HG03066 (cell line): ENCODE data around the gene TIPARP.

ENCODE experiments used
- ATAC-seq: cut with Tn5 transposase; IDR thresholded peaks from one replicate; pipeline ENCODE4 v1.9.1; 2021; ENCODE audit warnings: low read depth; ENCODE audit not compliant: unreplicated experiment

Gene TIPARP

DNA sequence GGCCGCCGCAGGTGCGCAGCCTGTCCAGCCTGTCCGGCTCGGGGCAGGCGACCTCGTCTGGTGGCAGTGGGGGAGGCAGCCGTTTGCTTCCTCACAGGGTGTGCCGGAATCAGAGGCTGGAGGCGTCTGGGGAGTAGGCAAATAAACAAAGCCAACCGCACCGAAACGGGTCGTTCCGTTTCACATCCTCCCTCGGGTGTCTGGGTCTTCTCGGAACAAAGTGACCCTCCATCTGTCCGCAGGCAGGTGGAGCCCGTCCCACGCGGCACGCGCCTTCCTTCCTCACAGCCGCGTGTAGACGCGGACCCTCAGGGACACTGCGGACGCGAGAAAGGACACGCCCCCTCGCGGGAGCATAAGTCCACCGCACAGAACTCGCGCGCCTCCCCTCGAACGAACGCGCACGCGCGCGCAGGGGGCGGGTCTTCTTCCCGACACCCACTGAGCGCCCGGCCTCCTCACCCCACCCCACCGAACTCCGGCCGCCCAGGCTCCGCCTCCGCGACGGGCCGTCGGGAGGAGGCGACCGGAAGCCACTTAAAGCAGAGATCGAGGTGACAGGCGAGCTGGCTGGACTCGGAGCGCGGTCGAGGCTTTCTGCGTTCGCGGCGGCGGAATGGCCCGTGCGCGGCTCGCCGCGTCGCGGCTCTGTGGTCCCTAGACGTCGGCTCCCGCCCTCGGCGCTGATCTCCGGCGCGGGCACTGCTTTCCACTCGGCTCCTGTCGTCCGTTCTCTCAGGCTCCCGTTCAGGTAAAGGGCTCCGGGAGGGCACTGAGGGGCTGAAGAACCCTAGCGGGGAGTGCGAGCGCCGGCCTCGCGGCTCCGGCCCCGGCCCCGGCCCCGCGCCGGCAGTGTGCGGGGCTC is at the start of gene TIPARP:
TIPARP (plus strand) TSS at position 545 of the 865 bp plus-strand sequence. CDS start 3,108 bp downstream, outside the sequence.
- peak; percentile 78 for ATAC-seq

DNA sequence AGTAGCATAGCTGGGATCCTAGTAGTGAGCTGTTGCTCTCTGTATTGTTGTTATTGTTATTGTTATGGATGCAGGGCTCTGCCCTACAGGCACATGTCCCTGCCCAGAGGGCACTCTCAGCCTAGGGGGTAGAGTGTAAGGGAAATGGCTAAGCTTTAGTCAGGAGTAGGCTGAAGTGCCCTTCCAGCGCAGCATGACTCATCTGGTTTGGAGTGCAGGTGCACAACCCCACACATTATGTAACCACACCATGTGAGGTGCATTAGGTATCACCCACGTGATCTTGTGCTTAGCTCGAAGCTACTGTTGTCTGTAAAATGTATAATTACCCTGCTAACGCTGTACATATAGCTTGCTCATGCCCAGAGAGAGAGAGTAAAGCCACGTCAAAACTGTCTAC is 48.3 kb upstream of the TIPARP start:
- ATAC-seq: no peak

GRCh38 chr3:156627946-156628569 is 46.3 kb upstream of the TIPARP start:
- ATAC-seq: no peak

DNA sequence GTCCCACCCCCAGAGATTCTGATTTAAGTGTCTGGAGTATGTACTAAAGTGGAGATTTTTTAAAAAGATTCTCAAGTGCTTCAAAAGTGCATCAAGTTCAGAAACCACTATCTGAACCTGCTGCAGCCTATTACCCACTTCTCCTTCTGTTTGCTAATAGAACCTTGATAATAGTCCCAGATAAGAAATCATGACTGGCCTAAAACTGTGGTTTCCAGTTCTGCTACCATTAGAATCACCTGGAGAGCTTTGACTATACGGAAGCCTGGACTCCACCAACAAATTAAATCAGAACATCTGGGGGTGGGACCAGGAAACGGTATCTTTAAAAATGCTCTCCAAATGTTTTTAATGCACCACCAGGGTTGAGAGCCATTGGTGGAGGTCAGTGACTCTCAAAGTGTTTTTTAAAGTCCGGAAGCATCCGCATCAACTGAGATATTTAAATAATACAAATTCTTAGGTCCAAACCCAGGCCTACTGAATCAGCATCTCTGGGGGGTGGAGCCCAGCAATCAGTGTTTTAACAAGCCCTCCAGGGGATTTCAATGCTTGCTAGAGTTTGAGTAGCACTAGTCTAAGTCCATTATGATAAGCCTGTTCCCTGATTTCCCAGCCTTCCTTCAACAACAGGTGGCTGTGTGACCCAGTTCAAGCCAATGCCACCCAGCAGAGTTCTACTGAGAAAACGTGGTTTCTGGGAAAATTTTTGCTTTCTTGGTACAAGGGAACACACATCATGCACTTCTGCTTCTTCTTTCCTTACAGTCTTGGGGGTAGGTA is 45.4 kb upstream of the TIPARP start:
- no peak for ATAC-seq

- ATAC-seq: no peak
These were observed 44.2 kb upstream of the TIPARP start for GRCh38 chr3:156630081-156630772.

GRCh38 chr3:156630773-156631093 is 43.7 kb upstream of the TIPARP start:
- no peak for ATAC-seq

DNA sequence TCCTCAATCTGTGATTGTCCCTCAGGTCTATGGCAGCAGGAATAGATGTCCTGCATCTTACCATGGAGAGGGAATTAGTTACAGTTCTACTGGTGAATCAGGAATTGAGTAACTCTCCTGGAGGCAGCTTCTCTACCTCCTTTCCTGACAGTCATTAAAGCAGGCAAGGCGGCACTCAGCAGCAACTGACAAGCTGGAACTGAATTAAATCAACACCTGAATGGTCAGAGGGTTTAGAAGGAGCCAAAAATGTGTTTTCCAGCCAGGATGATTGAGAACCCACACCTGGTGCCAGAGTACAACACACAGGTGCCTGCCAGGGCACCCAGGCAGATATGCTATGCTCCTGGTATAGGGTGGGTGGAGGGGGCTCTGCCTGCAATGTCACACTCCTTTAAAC is 43.1 kb upstream of the TIPARP start:
- no peak for ATAC-seq

- no peak for ATAC-seq
These were observed 41.8 kb upstream of the TIPARP start for GRCh38 chr3:156632601-156633000.

GRCh38 chr3:156633335-156633734 is 41.1 kb upstream of the TIPARP start:
- ATAC-seq: no peak

- ATAC-seq: no peak
These were observed 39.4 kb upstream of the TIPARP start for GRCh38 chr3:156635034-156635433.

GRCh38 chr3:156635973-156636372 is 38.4 kb upstream of the TIPARP start:
- ATAC-seq: no peak

DNA sequence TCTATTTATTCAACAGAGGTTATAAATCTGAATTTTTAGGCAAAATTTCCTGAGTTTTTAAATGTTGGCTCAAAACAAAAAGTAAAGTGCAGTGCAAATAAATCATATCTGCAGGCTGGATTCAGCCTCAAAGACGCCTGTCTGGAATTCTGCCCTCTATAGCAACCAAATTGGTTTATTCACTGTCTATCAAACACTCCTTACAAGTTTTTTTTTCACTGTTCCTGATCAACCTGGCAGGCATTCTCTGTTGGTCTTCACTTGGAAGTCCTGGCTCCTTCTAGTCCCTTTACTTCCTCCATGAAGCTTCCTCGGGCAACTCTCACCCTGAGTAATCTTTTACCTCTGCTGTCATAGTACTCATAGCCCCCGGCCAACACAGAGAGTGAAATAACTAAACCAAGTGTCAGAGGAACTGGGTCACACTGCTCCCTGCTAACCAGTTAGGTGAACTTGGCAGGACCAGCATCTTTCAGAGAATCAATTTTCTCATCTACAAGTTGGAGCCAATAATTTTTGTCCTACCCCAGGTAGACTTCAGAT is 36.8 kb upstream of the TIPARP start:
- no peak for ATAC-seq

GRCh38 chr3:156638271-156638670 is 36.1 kb upstream of the TIPARP start:
- no peak for ATAC-seq

DNA sequence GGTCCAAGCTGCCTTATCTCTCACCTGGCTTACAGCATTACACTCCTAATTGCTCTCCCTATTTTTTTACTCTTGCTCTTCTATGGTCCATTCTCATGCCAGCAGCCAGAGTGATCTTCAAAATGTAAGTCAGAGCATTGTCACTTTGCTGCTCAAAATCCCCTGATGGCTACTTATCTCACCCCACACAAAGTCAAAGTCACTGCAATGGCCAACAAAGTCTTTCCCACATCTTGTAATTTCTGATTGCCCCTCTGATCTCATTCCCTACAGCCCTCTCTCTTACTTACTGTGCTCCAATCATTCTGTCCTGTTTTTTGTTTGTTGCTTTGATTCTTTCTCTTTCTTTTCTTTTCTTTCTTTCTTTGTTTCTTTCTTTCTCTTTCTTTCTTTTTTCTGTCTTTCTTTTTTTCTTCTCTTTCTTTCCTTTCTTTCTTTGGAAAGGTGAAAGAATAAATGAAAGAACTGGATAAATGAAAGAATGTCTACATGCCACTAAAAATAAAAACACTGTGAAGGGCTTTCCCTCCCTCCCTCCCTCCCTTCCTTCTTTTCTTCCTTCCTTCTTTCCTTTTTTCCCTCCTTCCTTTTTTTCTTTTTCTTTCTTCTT is 34.9 kb upstream of the TIPARP start:
- ATAC-seq: no peak

GRCh38 chr3:156641618-156641975 is 32.8 kb upstream of the TIPARP start:
- ATAC-seq: no peak

DNA sequence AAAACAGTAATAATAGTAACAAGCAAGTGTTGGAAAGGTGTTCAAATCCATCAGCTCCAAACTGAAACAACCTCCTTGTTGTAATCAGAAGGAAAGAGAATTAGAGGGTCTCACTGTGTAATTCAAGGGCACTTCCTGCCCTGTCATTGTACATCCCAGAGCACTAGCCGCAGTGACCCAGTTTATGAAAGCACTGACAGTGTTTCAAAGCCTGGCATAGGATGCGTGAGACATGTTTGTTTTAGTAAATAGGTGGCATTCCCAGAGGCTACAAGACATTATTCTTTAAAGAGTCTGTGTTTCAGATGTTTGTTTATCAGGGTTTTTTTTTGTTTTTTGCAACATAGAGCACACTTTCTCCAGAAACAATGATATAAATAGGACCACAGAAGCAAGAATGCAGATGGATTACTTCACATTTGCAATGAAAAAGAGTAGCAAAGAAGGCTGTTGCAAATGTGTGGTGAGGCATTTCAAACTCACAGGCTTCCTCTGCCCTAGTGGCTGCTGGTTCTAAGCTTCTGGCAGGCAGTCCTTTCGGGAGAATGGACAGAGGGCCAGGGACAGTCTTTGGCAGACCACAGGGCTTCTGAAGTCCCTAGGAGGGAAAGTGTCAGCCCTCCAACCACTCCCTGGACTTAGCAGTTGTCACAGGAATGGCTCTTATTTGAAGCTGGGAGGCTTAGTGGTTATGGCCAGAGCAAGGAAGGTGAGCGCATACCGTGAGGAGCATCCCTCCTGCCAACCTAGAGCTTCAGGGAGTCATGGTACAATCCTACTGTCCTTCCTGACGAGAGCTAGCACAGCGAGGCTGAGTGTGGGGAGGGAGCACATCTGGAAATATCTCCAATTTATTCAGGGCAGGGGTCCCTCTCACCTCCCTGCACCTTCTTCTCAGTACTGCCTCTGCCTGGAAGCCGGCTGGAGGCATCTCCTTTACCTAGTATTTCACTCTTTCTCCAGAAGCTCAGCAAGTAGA is 31.4 kb upstream of the TIPARP start:
- no peak for ATAC-seq

- peak; percentile 89 for ATAC-seq
These were observed 30.5 kb upstream of the TIPARP start for GRCh38 chr3:156643729-156644389.

DNA sequence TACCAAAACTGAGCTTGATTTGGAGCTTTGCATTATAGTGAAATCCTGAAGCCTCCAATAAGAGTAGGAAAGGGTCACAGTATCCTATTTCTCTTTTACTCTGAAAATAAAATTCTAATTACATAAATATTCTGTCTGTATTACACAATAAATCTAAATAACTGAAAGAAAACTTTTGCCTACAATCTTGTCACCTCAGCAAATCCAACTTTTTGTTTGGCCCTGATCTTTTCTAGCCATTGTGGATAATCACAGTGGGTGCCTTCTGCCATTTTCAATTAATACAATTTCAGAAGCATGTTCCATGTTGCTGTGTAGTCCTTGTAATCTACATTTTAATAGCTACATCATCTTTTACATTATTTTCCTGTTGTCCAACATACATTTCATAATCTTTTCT is 29.4 kb upstream of the TIPARP start:
- ATAC-seq: no peak

DNA sequence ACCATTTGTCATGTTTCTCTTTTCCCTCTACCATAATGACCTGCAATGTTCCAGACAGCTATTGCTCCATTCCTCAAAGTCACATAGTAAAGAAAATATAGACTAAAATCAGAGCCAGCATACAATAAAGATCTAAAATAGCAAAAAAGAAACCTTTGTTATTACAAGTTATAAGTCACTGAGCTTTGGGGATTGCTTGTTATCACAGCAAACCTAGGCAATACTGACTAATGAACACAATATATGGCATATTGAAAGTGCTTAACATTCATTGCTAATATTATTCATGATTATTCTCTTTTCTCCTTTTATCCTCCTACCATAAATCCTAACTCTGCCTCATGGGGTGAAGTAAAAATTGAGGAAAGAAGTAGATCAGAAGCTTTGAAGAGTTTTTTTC is 27.4 kb upstream of the TIPARP start:
- ATAC-seq: no peak
